SJSA1 (cell line): ENCODE data around the gene GAS1. TPM values are rescaled to one million over a fixed set of nuclear protein-coding genes. Genes with fewer than 3 reads are reported as not detected.
A peak's percentile ranks its signal among the peaks of the same experiment; 100 is the strongest.

Experiments
- DNase-seq, 2 experiments: peaks; one replicate each; pipeline ENCODE4 v3.0.0-alpha.2; 2015 to 2020; ENCODE audit warnings: low spot score in 2 of 2, low read depth in 1 of 2
- H3K27ac ChIP-seq: fragments of 250-450 bp; sonication (Bioruptor Pico); 2 replicates; pipeline ENCODE4 v1.5.1; 2020; ENCODE audit warnings: mild to moderate bottlenecking, moderate library complexity
- H3K27me3 ChIP-seq: fragments of 250-450 bp; sonication (Bioruptor Pico); replicated peaks from 2 replicates; pipeline ENCODE4 v1.5.1; 2020; ENCODE audit warnings: mild to moderate bottlenecking, moderate library complexity
- H3K36me3 ChIP-seq: fragments of 250-450 bp; sonication (Bioruptor Pico); 2 replicates; pipeline ENCODE4 v1.5.1; 2020; ENCODE audit warnings: mild to moderate bottlenecking
- H3K4me1 ChIP-seq: fragments of 250-450 bp; sonication (Bioruptor Pico); replicated peaks from 2 replicates; pipeline ENCODE4 v1.6.1; 2021; ENCODE audit warnings: mild to moderate bottlenecking
- H3K4me3 ChIP-seq: fragments of 250-450 bp; sonication (Bioruptor Pico); 2 replicates; pipeline ENCODE4 v1.5.1; 2020; ENCODE audit warnings: mild to moderate bottlenecking
- H3K9me3 ChIP-seq: fragments of 250-450 bp; sonication (Bioruptor Pico); replicated peaks from 2 replicates; pipeline ENCODE4 v1.5.1; 2020; ENCODE audit warnings: mild to moderate bottlenecking
- total RNA-seq: library from RNA; depleted of rRNA; stranded (reverse); fragments of >200 nt; shearing (Covaris generic); gene quantifications from 2 replicates; pipeline ENCODE4 v1.2.3, GENCODE V29; 2014; rRNA removed

The GAS1 gene, protein sequence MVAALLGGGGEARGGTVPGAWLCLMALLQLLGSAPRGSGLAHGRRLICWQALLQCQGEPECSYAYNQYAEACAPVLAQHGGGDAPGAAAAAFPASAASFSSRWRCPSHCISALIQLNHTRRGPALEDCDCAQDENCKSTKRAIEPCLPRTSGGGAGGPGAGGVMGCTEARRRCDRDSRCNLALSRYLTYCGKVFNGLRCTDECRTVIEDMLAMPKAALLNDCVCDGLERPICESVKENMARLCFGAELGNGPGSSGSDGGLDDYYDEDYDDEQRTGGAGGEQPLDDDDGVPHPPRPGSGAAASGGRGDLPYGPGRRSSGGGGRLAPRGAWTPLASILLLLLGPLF
- 2.3 and 3.7 TPM in 2 replicates for total RNA-seq

- DNase-seq = peak; percentile 73 to 85
- H3K27ac ChIP-seq = no peak within 1 kb of the TSS
Measured at GRCh38 chr9:86947146-86948073, at the start of gene GAS1. Gene GAS1, minus strand, starts transcription at chr9:86947506. Its CDS starts 727 bp downstream, at chr9:86946779.

GRCh38 chr9:86994231-86994630, 46.9 kb upstream of the GAS1 start:
- H3K27me3 ChIP-seq = no peaks in the 10 kb centered on the region
- DNase-seq = no peak
- H3K27ac ChIP-seq = no peak overlapping the region
- H3K9me3 ChIP-seq = no peaks in the 10 kb centered on the region
- no peaks in the 10 kb centered on the region for H3K36me3 ChIP-seq
- H3K4me3 ChIP-seq = no peak overlapping the region
- H3K4me1 ChIP-seq = no peaks in the 10 kb centered on the region

More at GRCh38 chr9:86947146-86948073, at the start of gene GAS1:
- Histone ChIP-seq H3K4me3 (peak within 1 kb of the TSS; percentile 67), H3K9me3 (peaks cover 3% of the 10 kb centered on the region; the same call in 1 of the 2 replicates), H3K36me3 (no peaks in the 10 kb centered on the region), H3K27me3 (peaks cover 25% of the 10 kb centered on the region), H3K4me1 (peaks cover 32% of the 10 kb centered on the region)

- DNase-seq = no peak
- Histone ChIP-seq H3K27me3 (0 out of 2 replicates have a peak, but pooled peaks cover 2% of the 10 kb centered on the region), H3K9me3 (no peaks in the 10 kb centered on the region), H3K27ac (no peak overlapping the region), H3K4me3 (no peak overlapping the region), H3K4me1 (no peaks in the 10 kb centered on the region), H3K36me3 (no peaks in the 10 kb centered on the region)
Measured at GRCh38 chr9:86993830-86994229, 46.5 kb upstream of the GAS1 start.

DNA sequence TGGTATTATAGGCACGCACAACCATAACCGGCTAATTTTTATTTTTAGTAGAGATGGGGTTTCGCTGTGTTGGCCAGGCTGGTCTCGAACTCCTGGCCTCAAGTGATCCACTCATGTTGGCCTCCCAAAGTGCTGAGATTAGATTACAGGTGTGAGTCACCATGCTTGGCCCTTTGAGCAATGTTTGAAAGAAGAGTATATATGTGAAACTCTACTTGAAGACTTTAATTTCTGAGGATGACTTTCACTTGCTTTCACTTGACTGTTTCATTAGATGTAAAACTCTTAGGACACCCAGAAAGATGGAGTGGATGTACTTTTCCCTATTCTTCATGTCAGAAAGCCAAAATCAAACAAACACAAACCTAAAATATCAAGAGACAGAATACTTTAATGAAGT, 43.8 kb upstream of the GAS1 start:
- no peaks in the 10 kb centered on the region for H3K36me3 ChIP-seq
- H3K27me3 ChIP-seq = 0 out of 2 replicates have a peak, but pooled peaks cover 2% of the 10 kb centered on the region
- H3K9me3 ChIP-seq = no peaks in the 10 kb centered on the region
- no peak overlapping the region for H3K27ac ChIP-seq
- no peak for DNase-seq
- H3K4me1 ChIP-seq = no peaks in the 10 kb centered on the region
- no peak overlapping the region for H3K4me3 ChIP-seq

DNA sequence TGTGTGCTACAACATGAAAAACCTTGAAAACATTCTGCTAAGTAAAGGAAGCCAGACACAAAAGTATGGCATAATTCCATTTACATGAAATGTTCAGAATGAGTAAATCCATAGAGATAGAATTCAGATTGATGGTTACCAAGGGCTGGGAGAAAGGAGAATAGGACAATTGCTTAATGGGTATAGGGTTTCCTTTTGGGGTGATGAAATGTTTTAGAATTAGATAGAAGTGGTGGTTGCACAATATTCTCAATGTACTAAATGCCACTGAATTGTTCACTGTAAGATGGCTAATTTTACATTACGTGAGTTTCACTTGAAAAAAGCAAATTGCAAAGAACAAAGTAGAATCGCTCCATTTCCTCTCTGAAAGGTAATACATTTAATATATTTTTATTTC, 43.0 kb upstream of the GAS1 start:
- Histone ChIP-seq H3K27me3 (0 out of 2 replicates have a peak, but pooled peaks cover 2% of the 10 kb centered on the region), H3K4me3 (no peak overlapping the region), H3K9me3 (no peaks in the 10 kb centered on the region), H3K4me1 (no peaks in the 10 kb centered on the region), H3K27ac (no peak overlapping the region), H3K36me3 (no peaks in the 10 kb centered on the region)
- no peak for DNase-seq

- H3K27ac ChIP-seq = no peak overlapping the region
- no peaks in the 10 kb centered on the region for H3K36me3 ChIP-seq
- no peak for DNase-seq
- H3K9me3 ChIP-seq = no peaks in the 10 kb centered on the region
- H3K4me3 ChIP-seq = no peak overlapping the region
- H3K27me3 ChIP-seq = 0 out of 2 replicates have a peak, but pooled peaks cover 5% of the 10 kb centered on the region
- no peaks in the 10 kb centered on the region for H3K4me1 ChIP-seq
Measured at GRCh38 chr9:86987900-86988299, 40.6 kb upstream of the GAS1 start.

DNA sequence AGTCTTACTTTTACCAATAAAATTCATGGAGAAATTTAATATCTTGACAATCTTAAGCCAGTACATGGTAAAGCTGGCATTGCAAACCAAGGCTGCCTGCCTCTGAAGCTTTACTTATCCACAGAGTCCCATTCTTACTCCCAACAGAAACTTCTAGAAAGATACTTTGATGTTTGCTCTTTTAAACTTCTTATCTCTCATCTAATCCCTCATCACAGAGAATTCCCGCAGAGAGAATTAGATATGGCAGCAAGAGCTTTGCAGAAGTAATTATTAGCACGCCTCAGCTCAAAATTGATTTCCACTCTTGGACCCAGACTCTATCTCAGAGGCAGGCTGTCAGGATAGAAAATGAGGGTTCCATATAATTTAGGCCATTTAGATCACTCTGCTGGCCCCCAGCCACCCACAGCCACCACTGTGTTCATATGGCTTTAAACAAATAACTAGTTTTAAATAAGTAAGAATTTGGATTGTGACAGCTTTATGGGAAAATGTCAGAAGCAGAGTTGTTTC, 37.9 kb upstream of the GAS1 start:
- 0 out of 2 replicates have a peak, but pooled peaks cover 5% of the 10 kb centered on the region for H3K27me3 ChIP-seq
- no peaks in the 10 kb centered on the region for H3K4me1 ChIP-seq
- no peak overlapping the region for H3K27ac ChIP-seq
- H3K4me3 ChIP-seq = no peak overlapping the region
- no peaks in the 10 kb centered on the region for H3K9me3 ChIP-seq
- DNase-seq = no peak
- H3K36me3 ChIP-seq = no peaks in the 10 kb centered on the region

- Histone ChIP-seq H3K36me3 (no peaks in the 10 kb centered on the region), H3K4me3 (no peak overlapping the region), H3K4me1 (no peaks in the 10 kb centered on the region), H3K9me3 (no peaks in the 10 kb centered on the region), H3K27me3 (0 out of 2 replicates have a peak, but pooled peaks cover 2% of the 10 kb centered on the region), H3K27ac (no peak overlapping the region)
- no peak for DNase-seq
Measured at GRCh38 chr9:86983620-86984259, 36.4 kb upstream of the GAS1 start.

- Histone ChIP-seq H3K4me1 (no peaks in the 10 kb centered on the region), H3K9me3 (no peaks in the 10 kb centered on the region), H3K27me3 (0 out of 2 replicates have a peak, but pooled peaks cover 2% of the 10 kb centered on the region), H3K4me3 (no peak overlapping the region), H3K36me3 (no peaks in the 10 kb centered on the region), H3K27ac (no peak overlapping the region)
- no peak for DNase-seq
Measured at GRCh38 chr9:86983249-86983619, 35.9 kb upstream of the GAS1 start.

DNA sequence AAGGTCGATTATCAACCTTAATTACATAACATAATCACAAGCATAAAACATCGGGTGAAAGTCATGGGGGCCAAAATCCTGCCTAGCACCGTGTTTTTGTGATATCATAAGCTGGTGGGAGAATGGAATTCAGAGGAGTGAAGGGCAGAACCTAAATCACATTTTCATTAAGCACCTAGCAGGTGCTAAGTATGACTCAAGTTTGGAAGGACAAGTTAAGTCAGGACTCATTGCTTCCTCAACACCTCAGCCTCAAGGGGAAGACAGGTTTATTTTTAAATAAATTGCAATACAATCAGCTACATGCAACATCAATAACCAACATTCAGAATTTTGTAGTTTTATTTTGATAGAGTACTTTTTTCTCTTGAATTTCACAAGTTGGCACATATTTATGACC, 33.5 kb upstream of the GAS1 start:
- no peaks in the 10 kb centered on the region for H3K9me3 ChIP-seq
- DNase-seq = no peak
- peaks cover 5% of the 10 kb centered on the region; the same call in 1 of the 2 replicates for H3K27me3 ChIP-seq
- H3K4me1 ChIP-seq = peaks cover 6% of the 10 kb centered on the region
- no peak overlapping the region for H3K27ac ChIP-seq
- H3K36me3 ChIP-seq = no peaks in the 10 kb centered on the region
- no peak overlapping the region for H3K4me3 ChIP-seq

- Histone ChIP-seq H3K36me3 (no peaks in the 10 kb centered on the region), H3K4me3 (no peak overlapping the region), H3K9me3 (no peaks in the 10 kb centered on the region), H3K4me1 (peaks cover 6% of the 10 kb centered on the region), H3K27ac (no peak overlapping the region), H3K27me3 (peaks cover 5% of the 10 kb centered on the region; the same call in 1 of the 2 replicates)
- no peak for DNase-seq
Measured at GRCh38 chr9:86979657-86980056, 32.4 kb upstream of the GAS1 start.

DNA sequence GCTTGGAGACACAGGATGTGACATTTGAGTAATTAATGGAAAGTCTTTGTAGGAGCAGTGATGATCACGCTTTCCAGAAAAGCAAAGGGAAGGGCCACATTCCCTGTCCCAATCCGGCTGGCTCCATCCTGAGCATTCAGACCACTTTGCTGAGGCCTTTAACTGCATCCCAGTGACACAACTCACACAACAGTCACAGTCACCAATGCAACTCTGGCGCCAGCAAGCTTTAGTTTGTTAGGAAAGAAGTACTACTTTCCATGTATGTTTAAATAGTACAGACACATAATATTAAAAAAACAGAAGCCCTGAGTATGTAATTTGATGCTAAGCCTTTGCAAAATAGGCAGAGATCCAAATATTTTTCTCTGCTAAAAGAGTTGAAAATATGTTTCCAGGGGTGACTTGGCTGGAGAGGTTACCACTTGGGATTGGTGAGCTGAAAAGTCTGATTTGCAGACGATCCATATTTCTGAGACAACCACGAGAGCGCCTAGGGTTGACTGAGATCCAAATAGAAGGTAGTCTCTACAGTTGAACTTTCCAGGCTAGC, 31.7 kb upstream of the GAS1 start:
- Histone ChIP-seq H3K9me3 (no peaks in the 10 kb centered on the region), H3K4me3 (no peak overlapping the region), H3K27ac (no peak overlapping the region), H3K36me3 (no peaks in the 10 kb centered on the region), H3K27me3 (peaks cover 5% of the 10 kb centered on the region; the same call in 1 of the 2 replicates), H3K4me1 (peaks cover 6% of the 10 kb centered on the region)
- DNase-seq = no peak

DNA sequence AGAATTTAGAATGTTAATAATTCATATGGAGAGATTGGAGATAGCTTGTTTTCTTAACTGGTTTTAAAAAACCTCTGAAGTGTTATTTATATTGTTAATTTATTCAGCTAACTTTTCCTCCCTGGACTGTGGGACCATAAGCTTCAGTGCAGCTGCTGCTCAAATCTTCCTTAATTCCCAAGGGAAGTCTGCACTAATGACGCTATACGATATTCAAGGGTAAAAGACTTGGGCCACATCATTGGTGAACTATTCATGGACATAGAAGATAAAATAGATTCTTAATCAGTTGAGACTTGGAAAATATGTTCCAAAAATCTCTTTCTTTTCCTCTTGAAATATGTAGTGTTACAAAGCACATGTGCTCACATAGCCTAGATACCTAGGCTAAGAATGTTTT, 31.1 kb upstream of the GAS1 start:
- H3K27ac ChIP-seq = no peak overlapping the region
- peaks cover 6% of the 10 kb centered on the region for H3K4me1 ChIP-seq

More for the DNA sequence above, 31.1 kb upstream of the GAS1 start:
- Histone ChIP-seq H3K27me3 (peaks cover 5% of the 10 kb centered on the region; the same call in 1 of the 2 replicates), H3K9me3 (no peaks in the 10 kb centered on the region), H3K4me3 (no peak overlapping the region), H3K36me3 (no peaks in the 10 kb centered on the region)
- DNase-seq = no peak
